H1 (cell line): ENCODE data around the gene PEPD. TPM values are rescaled to one million over a fixed set of nuclear protein-coding genes. Genes with fewer than 3 reads are reported as not detected.

ENCODE experiments used
- CTCF ChIA-PET: fragments of 300-600 bp; sonication (Branson Sonifier 250); formaldehyde crosslinking; loops from one replicate; lab custom pipeline; 2021; ENCODE audit not compliant: partially characterized antibody; lab: Charles Lee
- POLR2A ChIA-PET: fragments of 300-600 bp; sonication (Branson Sonifier 250); formaldehyde crosslinking; loops from one replicate; lab custom pipeline; 2021; ENCODE audit warnings: inconsistent platforms; ENCODE audit not compliant: partially characterized antibody; lab: Charles Lee
- DNase-seq, 2 experiments: peaks; one replicate each; pipeline versions ENCODE4 v3.0.0 to v3.0.0-alpha.2; 2010 to 2022; ENCODE audit warnings: low spot score in 2 of 2, low read depth in 1 of 2, mixed read lengths in 1 of 2
- FAIRE-seq: peaks from 2 replicates; lab custom pipeline; 2011; peaks lifted over from hg19 to GRCh38; lab: Jason Lieb, UNC
- H2AFZ ChIP-seq: 2 replicates; pipeline ENCODE4 v1.8.1; 2012; ENCODE audit warnings: low read length, inconsistent platforms
- H2AK5ac ChIP-seq: 2 replicates; pipeline ENCODE4 v1.6.1; 2013; ENCODE audit warnings: low read depth, low read length
- H2BK120ac ChIP-seq: replicated peaks from 2 replicates; pipeline ENCODE3; 2013; ENCODE audit warnings: low read depth, low read length, inconsistent platforms
- H2BK12ac ChIP-seq: 2 replicates; pipeline ENCODE4 v1.6.1; 2013; ENCODE audit warnings: low read depth, low read length
- H2BK15ac ChIP-seq: 2 replicates; pipeline ENCODE4 v1.6.1; 2013; ENCODE audit warnings: low read length
- H2BK20ac ChIP-seq: 2 replicates; pipeline ENCODE4 v1.6.1; 2013; ENCODE audit warnings: low read length
- H2BK5ac ChIP-seq: 2 replicates; pipeline ENCODE4 v1.6.1; 2013; ENCODE audit warnings: low read depth, low read length
- H3K14ac ChIP-seq: 2 replicates; pipeline ENCODE4 v1.6.1; 2013; ENCODE audit warnings: inconsistent platforms; ENCODE audit not compliant: insufficient read length
- H3K18ac ChIP-seq: 2 replicates; pipeline ENCODE4 v1.6.1; 2013; ENCODE audit warnings: low read length; ENCODE audit errors: extremely low read depth
- H3K23ac ChIP-seq: 2 replicates; pipeline ENCODE4 v1.6.1; 2013; ENCODE audit warnings: inconsistent platforms; ENCODE audit not compliant: insufficient read length
- H3K23me2 ChIP-seq: 2 replicates; pipeline ENCODE4 v1.6.1; 2013; ENCODE audit warnings: low read depth, low read length
- H3K27ac ChIP-seq: 2 replicates; pipeline ENCODE4 v1.6.1; 2011; ENCODE audit warnings: low read depth, low read length, inconsistent platforms
- H3K27me3 ChIP-seq, 4 experiments: replicated peaks in 1 of 4; 1 replicate in 1 of 4; 2 replicates in 3 of 4; pipeline versions ENCODE4 v1.6.1 to v1.8.1; 2011 to 2013; ENCODE audit warnings: low read length in 3 of 4, mild to moderate bottlenecking in 3 of 4, inconsistent platforms in 2 of 4, mixed read lengths in 2 of 4, moderate library complexity in 1 of 4; ENCODE audit not compliant: control insufficient read depth in 3 of 4, insufficient read depth in 3 of 4; ENCODE audit errors: extremely low read depth in 1 of 4
- H3K36me3 ChIP-seq, 4 experiments: 2 replicates each; pipeline versions ENCODE4 v1.6.1 to v1.8.1; 2011 to 2013; ENCODE audit warnings: mild to moderate bottlenecking in 4 of 4, low read length in 3 of 4, moderate library complexity in 2 of 4, control low read depth in 1 of 4, inconsistent platforms in 1 of 4; ENCODE audit not compliant: insufficient read depth in 4 of 4, control insufficient read depth in 2 of 4
- H3K4ac ChIP-seq: replicated peaks from 2 replicates; pipeline ENCODE3; 2013; ENCODE audit warnings: low read length, low read depth, mixed read lengths, inconsistent platforms; ENCODE audit not compliant: insufficient read length
- H3K4me1 ChIP-seq, 4 experiments: replicated peaks in 1 of 4; 1 replicate in 1 of 4; 2 replicates in 3 of 4; pipeline versions ENCODE4 v1.6.1 to v1.8.1; 2011 to 2013; ENCODE audit warnings: low read length in 3 of 4, inconsistent platforms in 2 of 4, mixed read lengths in 1 of 4; ENCODE audit not compliant: insufficient read depth in 4 of 4, control insufficient read depth in 3 of 4
- H3K4me2 ChIP-seq, 2 experiments: 2 replicates each; pipeline versions ENCODE4 v1.6.1 to v1.8.1; 2011 to 2013; ENCODE audit warnings: low read depth in 2 of 2, low read length in 2 of 2, control low read depth in 1 of 2, inconsistent platforms in 1 of 2, mild to moderate bottlenecking in 1 of 2; ENCODE audit not compliant: insufficient read depth in 1 of 2
- H3K4me3 ChIP-seq, 4 experiments: fragments of 200-600, 300-600 bp in 1 of 4; sonication (generic), shearing (Covaris generic), sonication (Bioruptor Twin) in 1 of 4; 2 replicates each; pipeline versions ENCODE4 v1.5.1 to v1.8.1; 2011 to 2016; ENCODE audit warnings: low read length in 4 of 4, low read depth in 3 of 4, control low read depth in 2 of 4, inconsistent platforms in 2 of 4, mild to moderate bottlenecking in 2 of 4, mixed read lengths in 1 of 4, moderate library complexity in 1 of 4; ENCODE audit not compliant: insufficient read depth in 2 of 4; ENCODE audit errors: extremely low read depth in 1 of 4
- H3K56ac ChIP-seq: replicated peaks from 2 replicates; pipeline ENCODE3; 2013; ENCODE audit warnings: low read depth, mild to moderate bottlenecking, mixed read lengths, low read length, inconsistent platforms; ENCODE audit not compliant: insufficient read length
- H3K79me1 ChIP-seq: 2 replicates; pipeline ENCODE4 v1.6.1; 2013; ENCODE audit warnings: low read depth, low read length, control low read depth
- H3K79me2 ChIP-seq, 2 experiments: 2 replicates each; pipeline versions ENCODE4 v1.6.1 to v1.8.1; 2012 to 2013; ENCODE audit warnings: low read length in 2 of 2, mild to moderate bottlenecking in 2 of 2, inconsistent platforms in 1 of 2; ENCODE audit not compliant: insufficient read depth in 2 of 2, control insufficient read depth in 1 of 2
- H3K9ac ChIP-seq, 4 experiments: replicated peaks in 1 of 4; 1 replicate in 1 of 4; 2 replicates in 3 of 4; pipeline versions ENCODE4 v1.6.1 to v1.8.1; 2011 to 2013; ENCODE audit warnings: low read depth in 3 of 4, low read length in 3 of 4, control low read depth in 2 of 4, mild to moderate bottlenecking in 2 of 4, moderate library complexity in 2 of 4, inconsistent platforms in 1 of 4; ENCODE audit errors: extremely low read depth in 1 of 4
- H3K9me3 ChIP-seq, 2 experiments: 2 replicates each; pipeline versions ENCODE4 v1.6.1 to v1.8.1; 2012 to 2013; ENCODE audit warnings: mild to moderate bottlenecking in 2 of 2, moderate library complexity in 2 of 2, control low read depth in 1 of 2, inconsistent platforms in 1 of 2, low read depth in 1 of 2, low read length in 1 of 2, mixed read lengths in 1 of 2; ENCODE audit not compliant: insufficient read depth in 2 of 2
- H4K20me1 ChIP-seq, 2 experiments: replicated peaks in 1 of 2; 2 replicates each; pipeline versions ENCODE3 to v1.8.1; 2011 to 2013; ENCODE audit warnings: inconsistent platforms in 2 of 2, low read length in 2 of 2, mild to moderate bottlenecking in 1 of 2; ENCODE audit not compliant: insufficient read depth in 2 of 2, control insufficient read depth in 1 of 2
- H4K5ac ChIP-seq: 2 replicates; pipeline ENCODE4 v1.6.1; 2013; ENCODE audit warnings: low read length, low read depth, mixed read lengths, inconsistent platforms; ENCODE audit not compliant: insufficient read length
- H4K8ac ChIP-seq: 2 replicates; pipeline ENCODE4 v1.8.0; 2013; ENCODE audit warnings: mild to moderate bottlenecking, moderate library complexity, low read length, inconsistent platforms; ENCODE audit not compliant: insufficient read depth; ENCODE audit errors: extremely low read depth
- H4K91ac ChIP-seq: replicated peaks from 2 replicates; pipeline ENCODE3; 2013; ENCODE audit warnings: low read length, mixed read lengths, inconsistent platforms; ENCODE audit not compliant: insufficient read length
- KDM4A ChIP-seq: IDR thresholded peaks from one replicate; pipeline ENCODE4 v1.7.1; 2012; ENCODE audit warnings: low read depth, mild to moderate bottlenecking, moderate library complexity, low read length, inconsistent platforms; ENCODE audit not compliant: severe bottlenecking
- KDM5A ChIP-seq: fragments of 200-600 bp; IDR thresholded peaks from 2 replicates; pipeline ENCODE4 v1.7.1; 2012; ENCODE audit warnings: mild to moderate bottlenecking, low read length, inconsistent platforms, mixed read lengths
- POLR2A ChIP-seq, 2 experiments: IDR thresholded peaks; 1 replicate in 1 of 2; 2 replicates in 1 of 2; pipeline ENCODE4 v1.6.1; 2011; ENCODE audit warnings: low read depth in 2 of 2, low read length in 2 of 2, mild to moderate bottlenecking in 2 of 2; ENCODE audit errors: control extremely low read depth in 1 of 2
- WGBS, 2 experiments: shearing (Covaris generic) in 1 of 2; methylation state at CpG; one replicate each; pipeline versions ENCODE4 v1.1.6 to v1.1.7; 2013 to 2015; ENCODE audit warnings: low lambda C conversion rate in 2 of 2, mixed read lengths in 2 of 2, inconsistent platforms in 1 of 2, low coverage in 1 of 2, missing lambda C conversion rate in 1 of 2; ENCODE audit not compliant: insufficient replicate concordance in 2 of 2, insufficient coverage in 1 of 2, insufficient read length in 1 of 2; ENCODE audit errors: extremely low coverage in 1 of 2, missing lambda C conversion rate in 1 of 2; 5-methylcytosine and 5-hydroxymethylcytosine counted together
- polyA plus RNA-seq, 7 experiments: library from polyadenylated mRNA; depleted of rRNA in 3 of 7; stranded (reverse) in 5 of 7; unstranded in 2 of 7; fragments of >200 nt in 5 of 7; fragments of 200-250 nt in 2 of 7; gene quantifications; 1 replicate in 5 of 7; 2 replicates in 1 of 7; 4 replicates in 1 of 7; pipeline versions ENCODE4 v1.2.1 to v1.2.3, GENCODE V29; 2011 to 2013; ENCODE audit warnings: missing spikeins in 2 of 7, mixed read lengths in 2 of 7
- total RNA-seq: library from RNA; stranded (reverse); fragmentation: NEBNext Ultra II Directional; extraction: Animal tissue kit (Norgen Biotek cat#: 25700); gene quantifications from 2 replicates; pipeline ENCODE4 v1.2.1, GENCODE V29; 2021

The PEPD gene
- total and polyA plus RNA-seq, 2 of the 8 experiments (the other 6 are each of a cell fraction or from before 2014, with no cell fraction given), result 84.1 to 178 TPM

- Histone ChIP-seq H4K20me1 (no peaks in the 10 kb centered on the region), H3K9me3 (no peaks in the 10 kb centered on the region), H3K79me2 (no peaks in the 10 kb centered on the region), H3K4ac (no peak overlapping the region), H3K14ac (no peak overlapping the region), H4K5ac (no peak overlapping the region), H3K27me3 (0 out of 7 replicates have a peak, but pooled peaks cover 0 to 3% (median 0%) of the 10 kb centered on the region in 4 experiments), H2BK15ac (no peak overlapping the region), H3K4me3 (no peak overlapping the region), H3K56ac (no peak overlapping the region), H3K23me2 (no peaks in the 10 kb centered on the region; the same call in 1 of the 2 replicates), H3K27ac (no peak overlapping the region), H3K23ac (no peak overlapping the region), H2BK20ac (no peak overlapping the region), H3K18ac (no peak overlapping the region), H4K91ac (no peak overlapping the region), H2AFZ (no peak overlapping the region), H2AK5ac (no peak overlapping the region), H3K4me2 (no peak overlapping the region), H2BK12ac (no peak overlapping the region), H4K8ac (no peak overlapping the region), H3K4me1 (no peaks in the 10 kb centered on the region; a peak in 1 of 7 replicates), H2BK5ac (no peak overlapping the region), H2BK120ac (no peak overlapping the region), H3K79me1 (no peaks in the 10 kb centered on the region), H3K36me3 (no peaks in the 10 kb centered on the region), H3K9ac (no peak overlapping the region)
- ChIA-PET CTCF (no interaction called here), POLR2A (interaction anchor here (1.6 kb wide), 1 partner anchor 45 kb away, joined by 3 read pairs; the partner anchor contains the start of gene CEBPA)
- DNase-seq (no peak), FAIRE-seq (no peak)
- no peak for TF ChIP-seq POLR2A (IDR thresholded peaks at IDR 0.05; ENCODE audit: control extremely low read depth in 1 of 2, low read depth in 2 of 2, low read length in 2 of 2)
- TF ChIP-seq KDM4A, result no peak
- no peak for TF ChIP-seq KDM5A
- 91% methylated on average over 10 of the region's 10 CpGs; no CpG with 5 or more reads in 1 of the 2 experiments for WGBS, 2 experiments
These were observed 174.3 kb downstream of the PEPD start for GRCh38 chr19:33347300-33347699.
